ENCODE results near the gene BNC2.

The BNC2 gene

GRCh38 chr9:16709924-16710323 lies 160.5 kb downstream of the BNC2 start:
- no peak for DNase-seq (ENCODE audit: low read depth in 1 of 2, low spot score in 1 of 2)
- H3K27ac ChIP-seq (replicated peaks), result no peak overlapping the region
- TF ChIP-seq CTCF (IDR thresholded peaks at IDR 0.05; ENCODE audit: insufficient read depth, low read length) (no peak), POLR2AphosphoS5 (IDR thresholded peaks at IDR 0.05; ENCODE audit: low read depth) (no peak), SPI1 (IDR thresholded peaks at IDR 0.05; ENCODE audit: borderline replicate concordance, low read depth) (no peak), GABPA (IDR thresholded peaks at IDR 0.05; ENCODE audit: low read depth) (no peak)
- TF ChIP-seq, protein P1, sequence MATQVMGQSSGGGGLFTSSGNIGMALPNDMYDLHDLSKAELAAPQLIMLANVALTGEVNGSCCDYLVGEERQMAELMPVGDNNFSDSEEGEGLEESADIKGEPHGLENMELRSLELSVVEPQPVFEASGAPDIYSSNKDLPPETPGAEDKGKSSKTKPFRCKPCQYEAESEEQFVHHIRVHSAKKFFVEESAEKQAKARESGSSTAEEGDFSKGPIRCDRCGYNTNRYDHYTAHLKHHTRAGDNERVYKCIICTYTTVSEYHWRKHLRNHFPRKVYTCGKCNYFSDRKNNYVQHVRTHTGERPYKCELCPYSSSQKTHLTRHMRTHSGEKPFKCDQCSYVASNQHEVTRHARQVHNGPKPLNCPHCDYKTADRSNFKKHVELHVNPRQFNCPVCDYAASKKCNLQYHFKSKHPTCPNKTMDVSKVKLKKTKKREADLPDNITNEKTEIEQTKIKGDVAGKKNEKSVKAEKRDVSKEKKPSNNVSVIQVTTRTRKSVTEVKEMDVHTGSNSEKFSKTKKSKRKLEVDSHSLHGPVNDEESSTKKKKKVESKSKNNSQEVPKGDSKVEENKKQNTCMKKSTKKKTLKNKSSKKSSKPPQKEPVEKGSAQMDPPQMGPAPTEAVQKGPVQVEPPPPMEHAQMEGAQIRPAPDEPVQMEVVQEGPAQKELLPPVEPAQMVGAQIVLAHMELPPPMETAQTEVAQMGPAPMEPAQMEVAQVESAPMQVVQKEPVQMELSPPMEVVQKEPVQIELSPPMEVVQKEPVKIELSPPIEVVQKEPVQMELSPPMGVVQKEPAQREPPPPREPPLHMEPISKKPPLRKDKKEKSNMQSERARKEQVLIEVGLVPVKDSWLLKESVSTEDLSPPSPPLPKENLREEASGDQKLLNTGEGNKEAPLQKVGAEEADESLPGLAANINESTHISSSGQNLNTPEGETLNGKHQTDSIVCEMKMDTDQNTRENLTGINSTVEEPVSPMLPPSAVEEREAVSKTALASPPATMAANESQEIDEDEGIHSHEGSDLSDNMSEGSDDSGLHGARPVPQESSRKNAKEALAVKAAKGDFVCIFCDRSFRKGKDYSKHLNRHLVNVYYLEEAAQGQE (IDR thresholded peaks at IDR 0.05; ENCODE audit: insufficient replicate concordance, low read depth), result no peak
- H3K27me3 ChIP-seq (ENCODE audit: insufficient read depth, poor library complexity, severe bottlenecking), result no peaks in the 10 kb centered on the region
- H3K4me3 ChIP-seq (replicated peaks; ENCODE audit: insufficient read depth, low read length), result no peak overlapping the region

DNA sequence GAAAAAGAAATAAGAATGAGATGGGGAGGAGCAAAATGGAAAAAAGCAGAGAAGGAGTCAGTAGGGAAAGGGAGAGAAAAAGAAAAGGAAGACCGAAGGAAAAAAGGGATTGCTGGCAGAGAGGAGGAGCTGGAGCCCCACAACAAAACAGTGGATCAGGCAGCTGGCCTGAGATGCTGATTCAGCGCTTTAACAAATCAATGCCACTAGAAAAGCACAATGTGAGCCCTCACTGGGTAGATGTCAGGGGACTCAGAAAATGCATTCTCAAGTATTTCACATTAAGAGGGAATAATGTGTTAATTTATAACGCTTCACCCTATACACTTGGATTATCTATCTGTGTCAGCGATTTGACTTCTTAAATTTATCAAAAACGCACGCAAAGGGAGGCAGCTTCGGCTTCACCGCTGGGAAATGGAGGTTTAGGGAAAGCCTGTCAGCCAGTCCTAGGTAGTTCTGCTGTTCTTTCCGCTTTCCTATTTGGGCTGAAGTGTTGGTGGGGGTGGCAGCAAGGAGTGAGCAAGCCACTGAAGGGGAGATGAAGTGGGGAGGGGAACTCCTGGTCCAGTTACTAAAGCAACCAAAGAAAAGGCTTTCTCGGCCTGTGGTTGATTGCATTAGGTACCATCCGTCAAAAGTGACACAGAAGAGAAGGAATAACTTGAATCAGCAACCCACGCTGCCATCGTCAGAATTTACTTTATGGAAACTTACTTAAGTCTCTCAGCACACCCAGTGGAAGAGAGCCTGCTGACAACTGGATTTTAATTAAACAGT lies 161.6 kb downstream of the BNC2 start:
- Histone ChIP-seq H3K4me3 (replicated peaks; ENCODE audit: insufficient read depth, low read length) (no peak overlapping the region), H3K27me3 (ENCODE audit: insufficient read depth, poor library complexity, severe bottlenecking) (no peaks in the 10 kb centered on the region), H3K27ac (replicated peaks) (no peak overlapping the region)
- no peak for DNase-seq (ENCODE audit: low read depth in 1 of 2, low spot score in 1 of 2)
- no peak for TF ChIP-seq SPI1 (IDR thresholded peaks at IDR 0.05; ENCODE audit: borderline replicate concordance, low read depth)
- no peak for TF ChIP-seq POLR2AphosphoS5 (IDR thresholded peaks at IDR 0.05; ENCODE audit: low read depth)

DNA sequence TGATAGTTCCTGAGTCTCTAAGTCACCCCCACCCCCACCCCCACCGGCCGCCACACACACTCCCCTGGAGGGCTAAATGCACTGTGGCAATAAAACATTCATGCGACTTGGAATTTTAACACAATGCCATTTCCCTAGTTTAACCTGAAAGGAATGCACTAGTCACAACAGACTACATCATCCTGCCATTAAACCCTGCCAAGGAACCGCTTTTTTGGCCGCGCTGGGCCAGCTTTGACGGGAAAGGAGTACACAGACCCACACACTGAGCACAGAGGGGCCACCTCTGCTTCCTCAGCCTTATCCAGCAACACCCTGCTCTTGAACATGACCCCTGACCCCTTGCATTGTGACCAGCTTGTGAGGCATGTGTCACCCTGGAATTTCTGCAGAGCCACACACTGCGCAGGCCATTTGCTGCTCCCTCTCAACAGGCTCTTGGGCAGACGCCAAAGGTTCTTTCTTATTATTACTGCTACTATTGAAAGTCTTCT lies 165.3 kb downstream of the BNC2 start:
- Histone ChIP-seq H3K27me3 (ENCODE audit: insufficient read depth, poor library complexity, severe bottlenecking) (no peaks in the 10 kb centered on the region), H3K27ac (replicated peaks) (no peak overlapping the region), H3K4me3 (replicated peaks; ENCODE audit: insufficient read depth, low read length) (no peak overlapping the region)
- TF ChIP-seq CTCF (IDR thresholded peaks at IDR 0.05; ENCODE audit: insufficient read depth, low read length), result no peak
- no peak for TF ChIP-seq POLR2AphosphoS5 (IDR thresholded peaks at IDR 0.05; ENCODE audit: low read depth)
- TF ChIP-seq GABPA (IDR thresholded peaks at IDR 0.05; ENCODE audit: low read depth), result no peak
- TF ChIP-seq, protein P1 (IDR thresholded peaks at IDR 0.05; ENCODE audit: insufficient replicate concordance, low read depth), result no peak
- TF ChIP-seq SPI1 (IDR thresholded peaks at IDR 0.05; ENCODE audit: borderline replicate concordance, low read depth), result no peak
- DNase-seq (ENCODE audit: low read depth in 1 of 2, low spot score in 1 of 2), result no peak

DNA sequence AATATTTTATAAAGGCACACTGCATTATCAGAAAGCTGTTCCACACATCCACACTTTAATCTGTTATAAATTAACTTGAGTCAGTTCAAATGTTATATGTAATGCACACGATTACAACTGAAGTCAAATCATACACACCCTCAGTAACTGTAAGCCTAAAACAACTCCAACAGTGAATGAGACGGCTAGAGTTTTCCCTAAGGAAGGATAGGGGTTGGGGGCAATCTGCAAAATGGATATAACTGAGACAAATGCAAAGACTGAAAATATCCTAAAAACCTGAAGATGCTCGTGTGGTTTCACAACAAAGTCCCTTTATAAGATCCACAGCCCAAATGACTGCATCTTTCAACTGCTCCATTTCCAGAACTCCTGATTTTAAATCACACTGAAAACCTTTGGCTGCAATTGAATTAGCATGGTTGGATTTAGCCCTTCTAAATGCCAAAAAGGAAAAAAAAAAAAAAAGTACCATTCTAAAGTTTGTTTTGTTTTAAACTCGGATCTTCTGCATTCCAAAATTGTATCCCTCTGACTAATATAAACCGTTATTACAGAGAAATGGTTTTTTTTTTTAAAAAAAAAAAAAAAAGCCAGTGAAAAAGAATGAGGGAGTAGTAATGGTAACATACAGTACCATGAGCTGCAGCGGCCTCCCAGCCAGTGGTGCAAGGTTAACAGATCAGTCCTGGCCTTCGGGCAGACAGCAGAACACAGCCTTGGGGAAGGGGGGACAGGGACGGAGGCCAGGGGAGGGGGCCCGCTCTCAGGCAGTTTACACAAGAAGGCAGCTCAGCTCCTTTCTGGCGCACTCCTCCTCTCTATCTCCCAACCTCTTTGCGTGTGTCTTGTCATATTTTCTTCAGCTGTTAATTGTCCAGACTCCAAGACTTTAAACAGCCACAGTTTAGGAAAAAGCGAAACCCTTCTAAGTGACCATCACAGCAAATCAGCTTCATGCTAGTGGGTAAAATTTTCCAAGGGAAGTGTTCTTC lies 166.1 kb downstream of the BNC2 start:
- no peak for DNase-seq (ENCODE audit: low read depth in 1 of 2, low spot score in 1 of 2)
- no peak for TF ChIP-seq GABPA (IDR thresholded peaks at IDR 0.05; ENCODE audit: low read depth)
- TF ChIP-seq CTCF (IDR thresholded peaks at IDR 0.05; ENCODE audit: insufficient read depth, low read length), result no peak
- Histone ChIP-seq H3K27ac (replicated peaks) (no peak overlapping the region), H3K4me3 (replicated peaks; ENCODE audit: insufficient read depth, low read length) (no peak overlapping the region), H3K27me3 (ENCODE audit: insufficient read depth, poor library complexity, severe bottlenecking) (no peaks in the 10 kb centered on the region)
